Upper lobe of left lung (tissue), 4 donors: ENCODE data around the gene ZNF534.

ENCODE experiments used
- CTCF ChIP-seq, 6 experiments: fragments of 450-650 bp in 4 of 6; fragments of 200-600 bp in 2 of 6; sonication (generic) in 2 of 6; IDR thresholded peaks; one replicate each; pipeline ENCODE4 v1.5.1; 2016 to 2019; ENCODE audit warnings: antibody characterized with exemption in 6 of 6
- EP300 ChIP-seq, 4 donors: sonication (generic); formaldehyde crosslinking; IDR thresholded peaks; one replicate each; pipeline ENCODE4 v1.5.1; 2017; ENCODE audit warnings: antibody characterized with exemption in 4 of 4, control low read depth in 2 of 4
- POLR2A ChIP-seq, 4 donors: fragments of 450-650 bp; IDR thresholded peaks; one replicate each; pipeline ENCODE4 v1.5.1; 2016 to 2017; ENCODE audit warnings: antibody characterized with exemption in 4 of 4, mild to moderate bottlenecking in 2 of 4
- POLR2AphosphoS5 ChIP-seq, 2 donors: sonication (generic); formaldehyde crosslinking; IDR thresholded peaks; one replicate each; pipeline ENCODE4 v1.5.1; 2017; ENCODE audit warnings: antibody characterized with exemption in 2 of 2

GRCh38 chr19:52474351-52475127 lies 45.6 kb downstream of the ZNF534 start:
- TF ChIP-seq POLR2A (IDR thresholded peaks at IDR 0.05) (no peak), EP300 (IDR thresholded peaks at IDR 0.05) (no peak), CTCF (IDR thresholded peaks at IDR 0.05) (no peak), POLR2AphosphoS5 (IDR thresholded peaks at IDR 0.05) (no peak)
